ENCODE measurements around the gene ATP6V0B.

GRCh38 chr1:43960798-43961197, 14.0 kb upstream of the ATP6V0B start:
- TF ChIP-seq CTCF (conservative IDR thresholded peaks at IDR 0.05; ENCODE audit: low read depth, low read length) (no peak), CHD1 (IDR thresholded peaks at IDR 0.05; ENCODE audit: low read depth, low read length) (no peak), POLR2A (IDR thresholded peaks at IDR 0.05; ENCODE audit: low read depth, low read length) (no peak), SMC3 (IDR thresholded peaks at IDR 0.05; ENCODE audit: low read depth, low read length) (no peak), MXI1 (IDR thresholded peaks at IDR 0.05; ENCODE audit: borderline replicate concordance, low read depth, low read length) (no peak), NFE2L2 (IDR thresholded peaks at IDR 0.05; ENCODE audit: low read depth, low read length) (no peak), RAD21 (IDR thresholded peaks at IDR 0.05; ENCODE audit: low read length) (no peak), CEBPB (IDR thresholded peaks at IDR 0.05; ENCODE audit: low read depth, low read length) (no peak), USF2 (IDR thresholded peaks at IDR 0.05; ENCODE audit: low read depth, low read length) (no peak), FOS (IDR thresholded peaks at IDR 0.05; ENCODE audit: low read depth, low read length) (no peak), MAFK (IDR thresholded peaks at IDR 0.05; ENCODE audit: low read depth, low read length) (no peak), RFX5 (IDR thresholded peaks at IDR 0.05; ENCODE audit: low read depth, low read length) (no peak)

All from IMR-90 (cell line).